HG03354 (cell line): ENCODE data around the gene PPP6R1.
"Not testable (repeated sequence)": the region's sequence is repeated elsewhere in the genome, so short reads cannot be mapped to it uniquely, and the experiment has no call there.

Source experiments
- ATAC-seq: cut with Tn5 transposase; IDR thresholded peaks from one replicate; pipeline ENCODE4 v1.9.1; 2021; ENCODE audit warnings: mild to moderate bottlenecking; ENCODE audit not compliant: unreplicated experiment, poor library complexity, severe bottlenecking

Gene PPP6R1

GRCh38 chr19:55227241-55228014 is 31.4 kb downstream of the PPP6R1 start:
- ATAC-seq: no peak

DNA sequence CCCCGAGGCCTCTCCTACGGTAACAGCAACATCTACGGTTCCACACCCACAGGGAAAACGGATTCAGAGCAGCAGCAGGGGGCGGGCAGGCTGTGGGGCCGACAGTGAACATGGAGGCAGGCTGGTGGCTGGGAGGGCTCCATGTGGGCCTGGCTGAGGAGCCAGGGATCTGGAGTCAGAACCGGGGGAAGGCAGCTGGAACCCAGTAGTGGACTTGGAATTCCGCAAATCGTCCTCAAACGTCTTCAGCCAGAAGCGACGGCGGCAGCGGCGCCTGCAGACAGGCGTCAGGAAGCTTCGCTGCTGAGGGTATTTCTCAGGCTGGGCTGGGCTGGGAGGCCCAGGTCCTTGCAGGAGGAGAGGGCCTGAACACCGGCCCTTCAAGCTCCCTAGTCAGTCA is 32.0 kb downstream of the PPP6R1 start:
- ATAC-seq: no peak

DNA sequence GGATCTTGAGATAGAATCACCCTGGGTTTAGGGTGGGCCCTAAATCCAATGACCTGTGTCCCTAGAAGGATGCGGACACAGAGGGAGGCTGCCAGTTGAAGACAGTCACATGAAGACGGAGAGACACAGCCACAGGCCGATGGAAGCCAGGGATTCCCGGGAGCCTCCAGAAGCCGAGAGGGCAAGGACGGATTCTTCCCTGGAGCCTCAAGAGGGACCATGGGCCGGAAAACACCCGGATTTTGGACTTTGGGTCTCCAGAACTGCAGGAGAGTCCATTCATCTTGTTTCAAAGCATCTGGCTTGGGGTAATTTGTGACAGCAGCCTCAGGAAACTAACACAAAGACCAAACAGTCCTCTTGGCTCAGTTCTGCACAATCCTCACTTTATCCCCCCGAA is 32.5 kb downstream of the PPP6R1 start:
- no peak for ATAC-seq

- no peak for ATAC-seq
Observed at GRCh38 chr19:55225415-55225958, 33.3 kb downstream of the PPP6R1 start.

- ATAC-seq: not testable (repeated sequence)
Observed at GRCh38 chr19:55224679-55225414, 34.0 kb downstream of the PPP6R1 start.

- no peak for ATAC-seq
Observed at GRCh38 chr19:55224038-55224665, 34.7 kb downstream of the PPP6R1 start.

GRCh38 chr19:55223291-55224037 is 35.4 kb downstream of the PPP6R1 start:
- ATAC-seq: no peak

- ATAC-seq: no peak
Observed at GRCh38 chr19:55220525-55220924, 38.3 kb downstream of the PPP6R1 start.

GRCh38 chr19:55216461-55217198 is 42.2 kb downstream of the PPP6R1 start:
- no peak for ATAC-seq

DNA sequence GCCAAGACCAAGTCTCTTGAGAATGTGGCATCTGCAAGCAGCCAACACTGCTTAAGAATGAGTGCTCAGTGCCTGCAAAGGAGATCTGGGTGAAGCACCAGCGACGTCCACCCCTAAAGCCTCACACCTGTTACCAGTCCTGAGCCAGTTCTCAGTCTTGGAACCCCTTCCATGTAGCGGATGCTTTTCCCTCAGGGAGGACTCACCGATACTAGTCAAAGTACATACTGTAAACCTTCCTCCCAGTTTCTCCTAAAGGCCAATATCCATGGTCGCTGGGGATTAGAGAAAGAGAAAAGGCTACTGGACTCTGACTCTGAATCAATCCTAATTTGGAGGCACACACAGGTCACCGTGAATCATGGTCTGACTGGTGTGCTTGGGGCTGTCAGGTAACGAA is 45.3 kb downstream of the PPP6R1 start:
- ATAC-seq: no peak

DNA sequence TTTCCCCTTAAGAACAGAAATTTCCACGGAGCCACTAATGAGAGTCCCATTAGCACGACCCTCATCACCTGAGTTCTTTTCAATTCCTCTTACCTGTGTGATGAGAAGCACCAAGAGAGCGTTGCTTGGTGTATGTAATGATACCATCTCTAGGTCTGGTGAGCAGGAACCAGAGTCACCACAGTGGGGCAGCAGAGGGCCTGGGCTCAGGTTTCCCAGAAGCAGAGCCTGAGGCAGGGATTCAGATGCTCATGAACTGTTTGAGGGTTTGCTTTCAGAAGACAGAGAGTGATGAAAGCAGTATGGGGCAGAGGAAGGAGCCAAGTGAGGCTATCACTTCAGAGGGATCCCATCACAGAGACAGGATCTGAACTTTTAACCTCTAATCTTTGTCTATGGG is 46.4 kb downstream of the PPP6R1 start:
- ATAC-seq: no peak

DNA sequence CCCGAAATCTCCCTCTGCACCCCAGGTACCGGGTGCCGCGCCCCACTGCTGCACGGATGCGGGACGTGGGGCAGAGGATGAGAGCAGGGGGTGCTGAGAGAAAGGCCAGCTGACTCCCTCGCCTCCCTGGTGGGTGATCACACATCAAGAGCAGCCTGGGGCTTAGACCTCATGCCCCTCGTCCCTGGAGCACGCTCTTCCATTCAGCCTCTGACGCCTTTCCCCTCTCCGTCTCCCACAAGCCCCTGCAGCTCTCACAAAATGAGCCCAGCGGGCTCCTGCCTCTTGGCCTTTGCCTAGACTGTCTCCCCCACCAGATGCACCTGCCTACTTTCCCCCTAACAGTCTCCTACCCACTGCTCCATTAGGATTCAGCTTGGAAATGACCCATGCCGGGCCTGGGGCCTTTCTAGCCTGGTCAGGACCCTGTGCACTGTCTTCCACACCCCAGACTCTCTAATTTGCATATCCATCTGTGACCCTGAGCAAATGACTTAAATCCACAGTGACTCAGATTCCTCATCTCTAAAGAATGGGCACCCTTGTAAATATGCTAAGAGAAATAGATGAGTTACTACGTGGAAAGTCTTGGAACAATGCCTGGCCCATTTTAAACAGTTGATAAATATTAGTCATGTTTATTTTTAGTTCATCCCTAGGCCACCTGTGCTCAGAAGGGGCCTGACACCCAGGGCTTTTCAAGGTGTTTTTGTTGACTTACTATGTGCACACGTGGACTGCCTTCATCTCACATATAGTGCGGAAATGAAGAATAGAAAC is 48.9 kb downstream of the PPP6R1 start:
- ATAC-seq: no peak

GRCh38 chr19:55208880-55209692 is 49.7 kb downstream of the PPP6R1 start, which contains the start of gene PTPRH:
PTPRH (minus strand) TSS chr19:55209501; CDS start chr19:55209433, 68 bp downstream.
- ATAC-seq: no peak

GRCh38 chr19:55206664-55207500 is 51.9 kb downstream of the PPP6R1 start:
- ATAC-seq: no peak

GRCh38 chr19:55202199-55202598 is 56.6 kb downstream of the PPP6R1 start:
- ATAC-seq: not testable (repeated sequence)

DNA sequence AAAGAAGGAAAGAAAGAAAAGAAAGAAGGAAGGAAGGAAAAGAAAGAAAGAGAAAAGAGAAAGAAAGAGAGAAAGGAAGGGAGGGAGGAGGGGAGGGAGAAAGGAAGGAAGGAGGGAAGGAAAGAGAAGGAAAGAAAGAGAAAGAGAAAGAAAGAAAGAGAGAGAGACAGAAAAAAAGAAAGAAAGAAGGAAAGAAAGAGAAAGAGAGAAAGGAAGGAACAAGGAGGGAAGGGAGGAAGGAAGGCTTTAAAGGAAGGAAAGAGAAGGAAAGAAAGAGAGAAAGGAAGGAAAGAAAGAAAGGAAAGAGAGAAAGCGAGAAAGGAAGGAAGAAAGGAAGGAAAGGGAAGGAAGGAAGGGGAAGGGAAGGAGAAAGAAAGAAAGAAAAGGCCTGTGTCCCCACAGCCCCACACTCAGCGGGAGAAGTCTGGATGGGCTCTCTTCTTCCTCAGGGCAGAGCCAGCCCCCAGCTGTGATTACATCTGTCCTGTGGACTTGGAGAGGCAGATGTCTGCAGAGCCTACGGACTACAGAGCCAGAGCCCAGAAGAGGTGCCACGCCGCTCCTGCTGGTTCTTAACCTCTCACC is 59.1 kb downstream of the PPP6R1 start:
- no peak for ATAC-seq
